ENCODE measurements around the gene ZNF195.
"Not testable (repeated sequence)": the region's sequence is repeated elsewhere in the genome, so short reads cannot be mapped to it uniquely, and the experiment has no call there.

DNA sequence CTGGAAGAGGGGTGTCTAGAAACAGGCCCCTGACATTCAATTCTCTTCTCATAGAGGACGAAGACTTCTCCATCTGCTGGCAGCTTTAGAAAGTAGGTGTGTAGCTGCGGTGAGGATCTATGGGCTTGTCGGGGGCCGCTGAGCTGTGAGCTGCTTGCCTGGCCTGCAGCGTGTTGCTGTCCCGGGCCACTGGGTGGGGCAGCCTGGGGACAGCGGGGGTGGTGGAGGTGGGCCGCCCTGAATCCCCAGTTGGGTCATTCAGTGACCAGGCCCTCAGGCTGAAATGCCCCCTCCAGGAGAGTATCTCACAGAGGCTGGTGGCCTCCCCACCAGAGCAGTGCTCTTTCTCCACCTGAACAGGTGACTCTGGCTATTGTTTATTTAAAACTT, 23.9 kb upstream of the ZNF195 start:
- TF ChIP-seq, protein P1, sequence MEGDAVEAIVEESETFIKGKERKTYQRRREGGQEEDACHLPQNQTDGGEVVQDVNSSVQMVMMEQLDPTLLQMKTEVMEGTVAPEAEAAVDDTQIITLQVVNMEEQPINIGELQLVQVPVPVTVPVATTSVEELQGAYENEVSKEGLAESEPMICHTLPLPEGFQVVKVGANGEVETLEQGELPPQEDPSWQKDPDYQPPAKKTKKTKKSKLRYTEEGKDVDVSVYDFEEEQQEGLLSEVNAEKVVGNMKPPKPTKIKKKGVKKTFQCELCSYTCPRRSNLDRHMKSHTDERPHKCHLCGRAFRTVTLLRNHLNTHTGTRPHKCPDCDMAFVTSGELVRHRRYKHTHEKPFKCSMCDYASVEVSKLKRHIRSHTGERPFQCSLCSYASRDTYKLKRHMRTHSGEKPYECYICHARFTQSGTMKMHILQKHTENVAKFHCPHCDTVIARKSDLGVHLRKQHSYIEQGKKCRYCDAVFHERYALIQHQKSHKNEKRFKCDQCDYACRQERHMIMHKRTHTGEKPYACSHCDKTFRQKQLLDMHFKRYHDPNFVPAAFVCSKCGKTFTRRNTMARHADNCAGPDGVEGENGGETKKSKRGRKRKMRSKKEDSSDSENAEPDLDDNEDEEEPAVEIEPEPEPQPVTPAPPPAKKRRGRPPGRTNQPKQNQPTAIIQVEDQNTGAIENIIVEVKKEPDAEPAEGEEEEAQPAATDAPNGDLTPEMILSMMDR (IDR thresholded peaks at IDR 0.05), result not testable (repeated sequence)
- TF ChIP-seq SIN3A (IDR thresholded peaks at IDR 0.05; ENCODE audit: borderline replicate concordance, low read depth, low read length); TEAD4 (IDR thresholded peaks at IDR 0.05; ENCODE audit: borderline replicate concordance, insufficient read depth); POLR2AphosphoS5 (IDR thresholded peaks at IDR 0.05; ENCODE audit: low read depth, low read length); FOXJ3 (CRISPR knock-in tag; IDR thresholded peaks at IDR 0.05): not testable (repeated sequence)

Data from SK-N-SH (cell line).